ENCODE data around the gene RPS19BP1.

RPS19BP1 gene

GRCh38 chr22:39569066-39569465 is 36.5 kb upstream of the RPS19BP1 start:
- Histone ChIP-seq H3K27me3 (ENCODE audit: control insufficient read depth, insufficient read depth, low read length) (peaks cover 6% of the 10 kb centered on the region), H3K9ac (ENCODE audit: low read length) (no peak overlapping the region), H3K4me1 (ENCODE audit: control insufficient read depth, insufficient read depth, low read length) (no peaks in the 10 kb centered on the region), H3K4me3 (ENCODE audit: low read length) (no peak overlapping the region), H3K36me3 (ENCODE audit: control insufficient read depth, insufficient read depth, low read length) (no peaks in the 10 kb centered on the region), H3K27ac (ENCODE audit: low read depth, low read length) (no peak overlapping the region)

- Histone ChIP-seq H3K4me1 (ENCODE audit: control insufficient read depth, insufficient read depth, low read length) (no peaks in the 10 kb centered on the region), H3K27me3 (ENCODE audit: control insufficient read depth, insufficient read depth, low read length) (peaks cover 6% of the 10 kb centered on the region), H3K4me3 (ENCODE audit: low read length) (no peak overlapping the region), H3K9ac (ENCODE audit: low read length) (no peak overlapping the region), H3K36me3 (ENCODE audit: control insufficient read depth, insufficient read depth, low read length) (no peaks in the 10 kb centered on the region), H3K27ac (ENCODE audit: low read depth, low read length) (no peak overlapping the region)
Measured at GRCh38 chr22:39568278-39568981, 35.9 kb upstream of the RPS19BP1 start.

- no peaks in the 10 kb centered on the region for H3K36me3 ChIP-seq (ENCODE audit: control insufficient read depth, insufficient read depth, low read length)
- H3K27ac ChIP-seq (ENCODE audit: low read depth, low read length) = no peak overlapping the region
- peaks cover 6% of the 10 kb centered on the region for H3K27me3 ChIP-seq (ENCODE audit: control insufficient read depth, insufficient read depth, low read length)
Measured at GRCh38 chr22:39567135-39567946, 34.8 kb upstream of the RPS19BP1 start.

GRCh38 chr22:39565414-39565944 is 32.9 kb upstream of the RPS19BP1 start:
- H3K27me3 ChIP-seq (ENCODE audit: control insufficient read depth, insufficient read depth, low read length) = peaks cover 2% of the 10 kb centered on the region
- no peaks in the 10 kb centered on the region for H3K4me1 ChIP-seq (ENCODE audit: control insufficient read depth, insufficient read depth, low read length)
- no peak overlapping the region for H3K27ac ChIP-seq (ENCODE audit: low read depth, low read length)
- no peak overlapping the region for H3K4me3 ChIP-seq (ENCODE audit: low read length)
- no peaks in the 10 kb centered on the region for H3K36me3 ChIP-seq (ENCODE audit: control insufficient read depth, insufficient read depth, low read length)
- no peak overlapping the region for H3K9ac ChIP-seq (ENCODE audit: low read length)

More at GRCh38 chr22:39567135-39567946, 34.8 kb upstream of the RPS19BP1 start:
- H3K4me3 ChIP-seq (ENCODE audit: low read length) = no peak overlapping the region
- H3K4me1 ChIP-seq (ENCODE audit: control insufficient read depth, insufficient read depth, low read length) = no peaks in the 10 kb centered on the region
- H3K9ac ChIP-seq (ENCODE audit: low read length) = no peak overlapping the region

- Histone ChIP-seq H3K4me1 (ENCODE audit: control insufficient read depth, insufficient read depth, low read length) (no peaks in the 10 kb centered on the region), H3K4me3 (ENCODE audit: low read length) (no peak overlapping the region), H3K9ac (ENCODE audit: low read length) (no peak overlapping the region), H3K36me3 (ENCODE audit: control insufficient read depth, insufficient read depth, low read length) (no peaks in the 10 kb centered on the region), H3K27me3 (ENCODE audit: control insufficient read depth, insufficient read depth, low read length) (peaks cover 6% of the 10 kb centered on the region), H3K27ac (ENCODE audit: low read depth, low read length) (no peak overlapping the region)
Measured at GRCh38 chr22:39563571-39564428, 31.3 kb upstream of the RPS19BP1 start.

- no peak overlapping the region for H3K9ac ChIP-seq (ENCODE audit: low read length)
- H3K4me3 ChIP-seq (ENCODE audit: low read length) = no peak overlapping the region
- no peaks in the 10 kb centered on the region for H3K4me1 ChIP-seq (ENCODE audit: control insufficient read depth, insufficient read depth, low read length)
- no peaks in the 10 kb centered on the region for H3K36me3 ChIP-seq (ENCODE audit: control insufficient read depth, insufficient read depth, low read length)
- H3K27ac ChIP-seq (ENCODE audit: low read depth, low read length) = no peak overlapping the region
- H3K27me3 ChIP-seq (ENCODE audit: control insufficient read depth, insufficient read depth, low read length) = peaks cover 12% of the 10 kb centered on the region
Measured at GRCh38 chr22:39562839-39563489, 30.4 kb upstream of the RPS19BP1 start.

- Histone ChIP-seq H3K27ac (ENCODE audit: low read depth, low read length) (no peak overlapping the region), H3K27me3 (ENCODE audit: control insufficient read depth, insufficient read depth, low read length) (peaks cover 25% of the 10 kb centered on the region), H3K4me3 (ENCODE audit: low read length) (no peak overlapping the region), H3K9ac (ENCODE audit: low read length) (no peak overlapping the region), H3K4me1 (ENCODE audit: control insufficient read depth, insufficient read depth, low read length) (no peaks in the 10 kb centered on the region), H3K36me3 (ENCODE audit: control insufficient read depth, insufficient read depth, low read length) (no peaks in the 10 kb centered on the region)
Measured at GRCh38 chr22:39560127-39560526, 27.6 kb upstream of the RPS19BP1 start.

GRCh38 chr22:39559456-39560105 is 27.0 kb upstream of the RPS19BP1 start:
- Histone ChIP-seq H3K36me3 (ENCODE audit: control insufficient read depth, insufficient read depth, low read length) (no peaks in the 10 kb centered on the region), H3K4me3 (ENCODE audit: low read length) (no peak overlapping the region), H3K27ac (ENCODE audit: low read depth, low read length) (no peak overlapping the region), H3K27me3 (ENCODE audit: control insufficient read depth, insufficient read depth, low read length) (peaks cover 25% of the 10 kb centered on the region), H3K4me1 (ENCODE audit: control insufficient read depth, insufficient read depth, low read length) (no peaks in the 10 kb centered on the region), H3K9ac (ENCODE audit: low read length) (no peak overlapping the region)

GRCh38 chr22:39558950-39559349 is 26.4 kb upstream of the RPS19BP1 start:
- peaks cover 23% of the 10 kb centered on the region for H3K27me3 ChIP-seq (ENCODE audit: control insufficient read depth, insufficient read depth, low read length)
- H3K27ac ChIP-seq (ENCODE audit: low read depth, low read length) = no peak overlapping the region
- no peaks in the 10 kb centered on the region for H3K36me3 ChIP-seq (ENCODE audit: control insufficient read depth, insufficient read depth, low read length)
- H3K4me1 ChIP-seq (ENCODE audit: control insufficient read depth, insufficient read depth, low read length) = no peaks in the 10 kb centered on the region
- no peak overlapping the region for H3K9ac ChIP-seq (ENCODE audit: low read length)
- H3K4me3 ChIP-seq (ENCODE audit: low read length) = no peak overlapping the region

GRCh38 chr22:39558254-39558727 is 25.7 kb upstream of the RPS19BP1 start:
- Histone ChIP-seq H3K27me3 (ENCODE audit: control insufficient read depth, insufficient read depth, low read length) (peaks cover 23% of the 10 kb centered on the region), H3K9ac (ENCODE audit: low read length) (no peak overlapping the region), H3K36me3 (ENCODE audit: control insufficient read depth, insufficient read depth, low read length) (no peaks in the 10 kb centered on the region), H3K27ac (ENCODE audit: low read depth, low read length) (no peak overlapping the region), H3K4me1 (ENCODE audit: control insufficient read depth, insufficient read depth, low read length) (no peaks in the 10 kb centered on the region), H3K4me3 (ENCODE audit: low read length) (no peak overlapping the region)

Data from rectal smooth muscle tissue (tissue), 1 donor.